ENCODE results near the gene MPDU1.
"Not testable (repeated sequence)": the region's sequence is repeated elsewhere in the genome, so short reads cannot be mapped to it uniquely, and the experiment has no call there.

Gene MPDU1

DNA sequence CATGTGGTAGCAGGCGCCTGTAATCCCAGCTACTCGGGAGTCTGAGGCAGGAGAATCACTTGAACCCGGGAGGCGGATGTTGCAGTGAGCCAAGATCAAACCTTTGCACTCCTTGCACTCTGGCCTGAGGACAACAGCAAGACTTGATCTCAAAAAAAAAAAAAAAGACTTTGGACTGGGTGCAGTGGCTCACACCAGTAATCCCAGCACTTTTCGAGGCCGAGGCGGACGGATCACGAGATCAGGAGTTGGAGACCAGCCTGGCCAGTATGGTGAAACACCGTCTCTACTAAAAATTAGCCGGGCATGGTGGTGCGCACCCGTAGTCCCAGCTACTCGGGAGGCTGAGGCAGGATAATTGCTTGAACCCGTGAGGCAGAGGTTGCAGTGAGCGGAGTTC is 42.1 kb downstream of the MPDU1 start:
- H4K91ac ChIP-seq (ENCODE audit: low read depth, low read length, poor library complexity); H3K36me3 ChIP-seq (replicated peaks in 1 of 2; ENCODE audit: control insufficient read depth in 2 of 2, insufficient read depth in 2 of 2, low read length in 2 of 2); H2BK120ac ChIP-seq (ENCODE audit: low read depth, low read length); H2AFZ ChIP-seq (ENCODE audit: low read length); H4K8ac ChIP-seq (ENCODE audit: low read depth, low read length); H3K14ac ChIP-seq (ENCODE audit: low read length); H3K4ac ChIP-seq (ENCODE audit: low read length); H3K27ac ChIP-seq (replicated peaks; ENCODE audit: low read length); H3K18ac ChIP-seq (ENCODE audit: low read length); H2BK12ac ChIP-seq (ENCODE audit: low read length); H3K79me1 ChIP-seq (ENCODE audit: low read depth, low read length); H3K9ac ChIP-seq (ENCODE audit: low read depth, low read length, poor library complexity); H3K4me2 ChIP-seq (ENCODE audit: insufficient read depth, low read length, poor library complexity, severe bottlenecking); H2AK5ac ChIP-seq (ENCODE audit: low read depth, low read length); H3K9me3 ChIP-seq (replicated peaks in 1 of 2; ENCODE audit: control insufficient read depth in 2 of 2, insufficient read depth in 1 of 2, low read depth in 1 of 2, low read length in 2 of 2); H3K27me3 ChIP-seq (ENCODE audit: control insufficient read depth in 3 of 3, insufficient read depth in 3 of 3, low read depth in 1 of 3, low read length in 3 of 3); H2BK5ac ChIP-seq (ENCODE audit: low read length); H2BK15ac ChIP-seq (ENCODE audit: low read length); H3K4me3 ChIP-seq (ENCODE audit: low read length in 2 of 2); H3K23ac ChIP-seq (ENCODE audit: low read depth, low read length, poor library complexity); DNase-seq (ENCODE audit: low spot score): not testable (repeated sequence)
- WGBS, 2 donors (ENCODE audit: extremely low coverage in 2 of 2, insufficient read length in 2 of 2, insufficient replicate concordance in 1 of 2): no CpG with 5 or more reads among the region's 16 CpGs
- peaks cover 8 to 13% of the 10 kb centered on the region in 2 donors for H3K4me1 ChIP-seq (ENCODE audit: control insufficient read depth in 2 of 2, insufficient read depth in 1 of 2, low read depth in 1 of 2, low read length in 2 of 2)

DNA sequence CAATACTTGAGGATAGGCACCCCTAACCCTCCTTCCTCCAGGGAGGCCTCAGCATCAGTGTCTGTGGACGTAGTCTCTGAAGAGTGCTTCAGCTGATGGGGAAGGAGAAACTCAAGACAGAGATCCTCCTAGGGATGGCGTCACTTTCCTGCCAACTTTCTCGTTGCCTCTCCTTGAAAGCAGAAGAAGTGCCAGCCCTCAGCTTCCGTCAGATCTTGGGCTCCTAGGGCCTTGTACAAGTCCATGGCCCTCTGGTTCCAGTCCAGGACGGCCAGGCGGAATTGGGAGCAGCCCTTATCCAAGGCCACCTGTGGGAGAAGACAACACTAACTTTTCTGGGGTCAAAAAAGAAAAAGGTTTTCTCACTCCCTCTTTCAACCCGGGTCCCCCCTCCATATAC is 42.7 kb downstream of the MPDU1 start:
- Histone ChIP-seq H3K9ac (ENCODE audit: low read depth, low read length, poor library complexity) (no peak overlapping the region), H2AFZ (ENCODE audit: low read length) (no peak overlapping the region), H4K8ac (ENCODE audit: low read depth, low read length) (no peak overlapping the region), H4K91ac (ENCODE audit: low read depth, low read length, poor library complexity) (no peak overlapping the region), H3K4ac (ENCODE audit: low read length) (no peak overlapping the region), H3K27me3 (ENCODE audit: control insufficient read depth in 3 of 3, insufficient read depth in 3 of 3, low read depth in 1 of 3, low read length in 3 of 3) (no peaks in the 10 kb centered on the region), H3K4me2 (ENCODE audit: insufficient read depth, low read length, poor library complexity, severe bottlenecking) (no peak overlapping the region), H3K79me1 (ENCODE audit: low read depth, low read length) (no peaks in the 10 kb centered on the region), H3K9me3 (replicated peaks in 1 of 2; ENCODE audit: control insufficient read depth in 2 of 2, insufficient read depth in 1 of 2, low read depth in 1 of 2, low read length in 2 of 2) (no peaks in the 10 kb centered on the region), H2BK12ac (ENCODE audit: low read length) (no peak overlapping the region), H3K4me3 (ENCODE audit: low read length in 2 of 2) (peak overlapping the region in 1 of 2 donors; percentile 84), H3K27ac (replicated peaks; ENCODE audit: low read length) (no peak overlapping the region), H3K18ac (ENCODE audit: low read length) (no peak overlapping the region), H3K14ac (ENCODE audit: low read length) (no peak overlapping the region), H2BK5ac (ENCODE audit: low read length) (no peak overlapping the region), H2AK5ac (ENCODE audit: low read depth, low read length) (no peak overlapping the region), H3K36me3 (replicated peaks in 1 of 2; ENCODE audit: control insufficient read depth in 2 of 2, insufficient read depth in 2 of 2, low read length in 2 of 2) (peaks cover 0 to 7% of the 10 kb centered on the region in 2 donors), H3K4me1 (ENCODE audit: control insufficient read depth in 2 of 2, insufficient read depth in 1 of 2, low read depth in 1 of 2, low read length in 2 of 2) (peaks cover 8 to 13% of the 10 kb centered on the region in 2 donors), H2BK120ac (ENCODE audit: low read depth, low read length) (no peak overlapping the region), H2BK15ac (ENCODE audit: low read length) (no peak overlapping the region), H3K23ac (ENCODE audit: low read depth, low read length, poor library complexity) (no peak overlapping the region)
- no CpG with 5 or more reads among the region's 7 CpGs for WGBS, 2 donors (ENCODE audit: extremely low coverage in 2 of 2, insufficient read length in 2 of 2, insufficient replicate concordance in 1 of 2)
- DNase-seq (ENCODE audit: low spot score): no peak

DNA sequence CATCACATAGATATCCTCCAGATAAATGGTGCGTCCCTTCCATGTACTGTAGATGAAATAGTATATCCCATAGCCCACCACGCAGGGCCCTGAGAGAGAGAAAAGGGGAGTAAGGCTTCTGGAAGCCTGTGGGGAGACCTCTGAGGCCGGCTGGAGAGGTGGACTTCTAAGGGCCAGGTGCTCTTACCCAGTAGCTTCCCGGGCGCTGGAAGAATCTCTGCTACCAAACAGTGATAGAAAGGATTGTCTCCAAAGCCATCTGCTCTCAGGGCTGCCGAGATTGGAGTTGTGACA is 43.3 kb downstream of the MPDU1 start:
- H3K4me3 ChIP-seq (ENCODE audit: low read length in 2 of 2): peak overlapping the region; percentile 84 to 89
- no peaks in the 10 kb centered on the region for H3K9me3 ChIP-seq (replicated peaks in 1 of 2; ENCODE audit: control insufficient read depth in 2 of 2, insufficient read depth in 1 of 2, low read depth in 1 of 2, low read length in 2 of 2)
- H2AK5ac ChIP-seq (ENCODE audit: low read depth, low read length): no peak overlapping the region
- no peak overlapping the region for H3K23ac ChIP-seq (ENCODE audit: low read depth, low read length, poor library complexity)
- peak overlapping the region; percentile 62 for H2BK5ac ChIP-seq (ENCODE audit: low read length)
- H3K9ac ChIP-seq (ENCODE audit: low read depth, low read length, poor library complexity): peak overlapping the region; percentile 46
- H3K36me3 ChIP-seq (replicated peaks in 1 of 2; ENCODE audit: control insufficient read depth in 2 of 2, insufficient read depth in 2 of 2, low read length in 2 of 2): peaks cover 0 to 7% of the 10 kb centered on the region in 2 donors
- H4K91ac ChIP-seq (ENCODE audit: low read depth, low read length, poor library complexity): no peak overlapping the region
- peak overlapping the region; percentile 92 for H3K27ac ChIP-seq (replicated peaks; ENCODE audit: low read length)
- no peaks in the 10 kb centered on the region for H3K79me1 ChIP-seq (ENCODE audit: low read depth, low read length)
- peak overlapping the region; percentile 73 for H3K4me2 ChIP-seq (ENCODE audit: insufficient read depth, low read length, poor library complexity, severe bottlenecking)
- H3K18ac ChIP-seq (ENCODE audit: low read length): peak overlapping the region; percentile 84
- H4K8ac ChIP-seq (ENCODE audit: low read depth, low read length): no peak overlapping the region
- no peak overlapping the region for H2BK15ac ChIP-seq (ENCODE audit: low read length)
- no peaks in the 10 kb centered on the region for H3K27me3 ChIP-seq (ENCODE audit: control insufficient read depth in 3 of 3, insufficient read depth in 3 of 3, low read depth in 1 of 3, low read length in 3 of 3)
- H3K14ac ChIP-seq (ENCODE audit: low read length): no peak overlapping the region
- peaks cover 8 to 13% of the 10 kb centered on the region in 2 donors for H3K4me1 ChIP-seq (ENCODE audit: control insufficient read depth in 2 of 2, insufficient read depth in 1 of 2, low read depth in 1 of 2, low read length in 2 of 2)
- H2BK12ac ChIP-seq (ENCODE audit: low read length): no peak overlapping the region
- DNase-seq (ENCODE audit: low spot score): no peak
- no peak overlapping the region for H3K4ac ChIP-seq (ENCODE audit: low read length)
- no peak overlapping the region for H2BK120ac ChIP-seq (ENCODE audit: low read depth, low read length)
- no CpG with 5 or more reads among the region's 6 CpGs for WGBS, 2 donors (ENCODE audit: extremely low coverage in 2 of 2, insufficient read length in 2 of 2, insufficient replicate concordance in 1 of 2)
- peak overlapping the region; percentile 95 for H2AFZ ChIP-seq (ENCODE audit: low read length)

DNA sequence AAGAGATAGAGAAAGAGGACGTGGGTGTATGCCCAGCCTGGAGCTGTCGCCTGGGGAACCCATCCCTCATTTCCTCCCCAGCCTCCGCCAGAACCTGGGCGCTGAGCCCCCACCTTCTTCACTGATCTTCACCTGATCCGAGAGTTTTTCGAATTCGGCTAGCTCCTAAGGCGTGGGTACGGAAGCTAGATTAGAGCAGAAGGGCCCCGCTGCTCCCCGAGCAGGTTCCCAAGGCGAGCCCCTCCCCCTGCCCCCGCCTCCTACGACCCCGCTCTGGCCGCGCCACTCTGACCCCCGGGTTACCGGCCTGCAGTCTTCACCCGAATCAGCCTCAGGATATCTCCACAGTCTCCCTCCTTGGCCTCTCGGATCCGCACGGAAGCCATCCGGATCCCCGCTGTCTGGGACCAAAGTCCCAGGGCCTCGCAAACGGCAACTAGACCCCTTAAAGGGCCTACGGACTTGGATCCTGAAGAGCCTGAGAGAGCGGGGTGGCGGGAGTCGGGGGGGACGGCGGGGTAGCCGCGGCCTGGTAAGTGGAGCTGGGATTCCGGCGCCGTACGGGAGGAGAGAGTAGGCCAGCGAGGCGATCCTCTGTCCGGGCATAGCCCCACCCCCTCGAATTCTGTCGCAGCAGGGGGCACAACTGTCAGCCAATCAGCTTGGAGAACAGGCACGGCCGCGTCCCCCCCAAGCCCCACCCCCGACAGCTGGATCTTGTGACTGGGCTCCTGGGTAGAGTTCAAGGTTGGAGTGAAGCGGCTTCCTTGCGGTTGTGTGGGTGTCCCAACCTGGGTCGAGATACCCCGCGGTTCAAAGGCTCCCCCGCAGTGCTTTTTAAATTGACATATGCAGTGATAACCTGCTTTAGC is 43.8 kb downstream of the MPDU1 start, which contains the start of gene SAT2:
Gene SAT2, minus strand, starts transcription at position 572 of the 872 bp plus-strand sequence. Its CDS starts 186 bp downstream, at position 386.
- H2BK12ac ChIP-seq (ENCODE audit: low read length): no peak within 1 kb of the TSS
- peak within 1 kb of the TSS; percentile 53 for H4K91ac ChIP-seq (ENCODE audit: low read depth, low read length, poor library complexity)
- peak within 1 kb of the TSS; percentile 78 for H3K9ac ChIP-seq (ENCODE audit: low read depth, low read length, poor library complexity)
- H3K27ac ChIP-seq (replicated peaks; ENCODE audit: low read length): peak within 1 kb of the TSS; percentile 92
- H3K4me3 ChIP-seq (ENCODE audit: low read length in 2 of 2): peak within 1 kb of the TSS; percentile 84 to 89
- H2AK5ac ChIP-seq (ENCODE audit: low read depth, low read length): no peak within 1 kb of the TSS
- no peak within 1 kb of the TSS for H3K23ac ChIP-seq (ENCODE audit: low read depth, low read length, poor library complexity)
- H3K18ac ChIP-seq (ENCODE audit: low read length): peak within 1 kb of the TSS; percentile 98
- peak within 1 kb of the TSS; percentile 95 for H2AFZ ChIP-seq (ENCODE audit: low read length)
- peak within 1 kb of the TSS; percentile 62 for H2BK5ac ChIP-seq (ENCODE audit: low read length)
- no CpG with 5 or more reads among the region's 54 CpGs for WGBS, 2 donors (ENCODE audit: extremely low coverage in 2 of 2, insufficient read length in 2 of 2, insufficient replicate concordance in 1 of 2)
- peaks cover 8 to 13% of the 10 kb centered on the region in 2 donors for H3K4me1 ChIP-seq (ENCODE audit: control insufficient read depth in 2 of 2, insufficient read depth in 1 of 2, low read depth in 1 of 2, low read length in 2 of 2)
- peak; percentile 92 for DNase-seq (ENCODE audit: low spot score)
- no peaks in the 10 kb centered on the region for H3K9me3 ChIP-seq (replicated peaks in 1 of 2; ENCODE audit: control insufficient read depth in 2 of 2, insufficient read depth in 1 of 2, low read depth in 1 of 2, low read length in 2 of 2)
- H2BK120ac ChIP-seq (ENCODE audit: low read depth, low read length): no peak within 1 kb of the TSS
- no peaks in the 10 kb centered on the region for H3K27me3 ChIP-seq (ENCODE audit: control insufficient read depth in 3 of 3, insufficient read depth in 3 of 3, low read depth in 1 of 3, low read length in 3 of 3)
- peak within 1 kb of the TSS; percentile 57 for H3K14ac ChIP-seq (ENCODE audit: low read length)
- H3K36me3 ChIP-seq (replicated peaks in 1 of 2; ENCODE audit: control insufficient read depth in 2 of 2, insufficient read depth in 2 of 2, low read length in 2 of 2): peaks cover 0 to 7% of the 10 kb centered on the region in 2 donors
- H2BK15ac ChIP-seq (ENCODE audit: low read length): no peak within 1 kb of the TSS
- peak within 1 kb of the TSS; percentile 73 for H3K4me2 ChIP-seq (ENCODE audit: insufficient read depth, low read length, poor library complexity, severe bottlenecking)
- no peaks in the 10 kb centered on the region for H3K79me1 ChIP-seq (ENCODE audit: low read depth, low read length)
- H4K8ac ChIP-seq (ENCODE audit: low read depth, low read length): no peak within 1 kb of the TSS
- H3K4ac ChIP-seq (ENCODE audit: low read length): no peak within 1 kb of the TSS

All from neuronal stem cell (in vitro differentiated cells).